22Rv1 (cell line): ENCODE data around the gene SH2B2.

Experiments used
- H3K27ac ChIP-seq: fragments of 450-650 bp; 2 replicates; pipeline ENCODE4 v1.5.1; 2017
- ZFX ChIP-seq: fragments of 450-650 bp; IDR thresholded peaks from 2 replicates; pipeline ENCODE4 v1.6.1; 2017; ENCODE audit warnings: antibody characterized with exemption, borderline replicate concordance
- TF ChIP-seq, protein P1 (sequence below): fragments of 450-650 bp; IDR thresholded peaks from 2 replicates; pipeline ENCODE4 v1.5.1; 2017; ENCODE audit warnings: mild to moderate bottlenecking

Gene SH2B2

DNA sequence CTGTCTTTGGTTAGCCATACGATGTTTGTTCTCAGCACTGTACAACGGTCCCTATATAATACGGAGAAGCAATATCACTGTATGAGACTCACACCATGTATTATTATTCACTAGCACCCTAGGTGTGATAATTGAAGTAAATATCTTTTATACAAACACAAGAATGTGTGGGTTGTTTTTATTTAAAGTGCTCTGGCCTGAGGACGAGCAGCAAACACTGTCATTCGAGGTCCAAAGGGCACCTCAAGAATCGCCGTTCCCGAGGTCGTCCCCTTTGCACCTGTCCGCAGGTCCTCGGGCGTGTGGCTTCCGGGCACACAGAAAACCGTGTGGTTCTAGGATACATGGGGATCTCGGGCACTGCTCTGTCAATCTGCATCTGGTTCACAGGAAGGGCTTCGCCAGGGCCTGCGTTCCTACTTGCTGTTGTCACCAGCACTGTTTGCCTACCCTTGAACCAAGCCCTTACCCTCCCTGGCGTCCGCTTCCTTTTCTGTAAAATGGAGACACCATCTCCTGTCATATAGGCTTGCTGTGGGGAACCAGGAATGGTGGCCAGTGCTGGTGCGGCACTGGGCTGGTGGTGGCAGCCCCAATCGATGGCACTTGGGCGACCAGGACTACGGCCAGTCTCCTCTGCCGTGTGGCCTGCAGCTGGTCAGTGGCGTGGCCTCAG, 28.5 kb upstream of the SH2B2 start:
- TF ChIP-seq ZFX = no peak
- TF ChIP-seq, protein P1, sequence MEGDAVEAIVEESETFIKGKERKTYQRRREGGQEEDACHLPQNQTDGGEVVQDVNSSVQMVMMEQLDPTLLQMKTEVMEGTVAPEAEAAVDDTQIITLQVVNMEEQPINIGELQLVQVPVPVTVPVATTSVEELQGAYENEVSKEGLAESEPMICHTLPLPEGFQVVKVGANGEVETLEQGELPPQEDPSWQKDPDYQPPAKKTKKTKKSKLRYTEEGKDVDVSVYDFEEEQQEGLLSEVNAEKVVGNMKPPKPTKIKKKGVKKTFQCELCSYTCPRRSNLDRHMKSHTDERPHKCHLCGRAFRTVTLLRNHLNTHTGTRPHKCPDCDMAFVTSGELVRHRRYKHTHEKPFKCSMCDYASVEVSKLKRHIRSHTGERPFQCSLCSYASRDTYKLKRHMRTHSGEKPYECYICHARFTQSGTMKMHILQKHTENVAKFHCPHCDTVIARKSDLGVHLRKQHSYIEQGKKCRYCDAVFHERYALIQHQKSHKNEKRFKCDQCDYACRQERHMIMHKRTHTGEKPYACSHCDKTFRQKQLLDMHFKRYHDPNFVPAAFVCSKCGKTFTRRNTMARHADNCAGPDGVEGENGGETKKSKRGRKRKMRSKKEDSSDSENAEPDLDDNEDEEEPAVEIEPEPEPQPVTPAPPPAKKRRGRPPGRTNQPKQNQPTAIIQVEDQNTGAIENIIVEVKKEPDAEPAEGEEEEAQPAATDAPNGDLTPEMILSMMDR = no peak
- no peak overlapping the region for H3K27ac ChIP-seq

DNA sequence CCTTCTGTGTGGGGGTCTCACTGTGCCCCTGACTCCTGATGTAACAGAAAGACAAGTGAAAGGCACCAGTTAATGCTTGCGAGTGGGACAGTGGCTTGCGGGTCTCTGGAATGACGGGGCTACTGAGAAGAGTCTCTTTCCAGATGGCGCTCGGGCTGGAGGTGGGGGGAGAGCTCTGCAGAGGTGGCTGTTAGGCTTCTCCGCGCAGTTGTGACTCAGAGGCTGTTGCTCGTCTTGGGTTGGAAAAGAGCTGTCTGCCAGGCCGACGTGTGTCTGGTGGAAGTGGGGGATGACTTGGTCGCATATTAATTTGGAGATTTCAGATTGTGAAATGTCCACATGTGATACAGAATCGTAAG, 27.9 kb upstream of the SH2B2 start:
- no peak overlapping the region for H3K27ac ChIP-seq
- no peak for TF ChIP-seq ZFX
- TF ChIP-seq, protein P1 = no peak

DNA sequence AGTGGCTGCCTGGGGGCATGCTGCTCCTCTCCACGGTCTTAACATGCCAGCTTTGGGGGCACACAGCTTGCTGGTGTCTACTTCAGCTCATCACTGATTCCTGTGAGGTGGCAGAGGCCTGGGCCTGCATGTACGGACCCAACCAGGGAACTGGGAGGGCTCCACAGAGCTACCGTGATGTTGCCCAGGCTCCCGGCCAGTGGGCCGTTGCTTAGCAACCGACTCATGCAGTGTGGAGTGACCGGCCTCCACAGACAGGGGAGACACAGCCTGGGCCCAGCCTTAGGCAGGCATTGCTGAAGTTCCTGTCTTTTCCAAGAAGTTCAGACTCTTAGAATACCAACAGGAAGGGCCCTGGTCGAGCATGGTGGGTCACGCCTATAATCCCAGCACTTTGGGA, 25.8 kb upstream of the SH2B2 start:
- no peak overlapping the region for H3K27ac ChIP-seq
- TF ChIP-seq, protein P1 = no peak
- TF ChIP-seq ZFX = no peak

DNA sequence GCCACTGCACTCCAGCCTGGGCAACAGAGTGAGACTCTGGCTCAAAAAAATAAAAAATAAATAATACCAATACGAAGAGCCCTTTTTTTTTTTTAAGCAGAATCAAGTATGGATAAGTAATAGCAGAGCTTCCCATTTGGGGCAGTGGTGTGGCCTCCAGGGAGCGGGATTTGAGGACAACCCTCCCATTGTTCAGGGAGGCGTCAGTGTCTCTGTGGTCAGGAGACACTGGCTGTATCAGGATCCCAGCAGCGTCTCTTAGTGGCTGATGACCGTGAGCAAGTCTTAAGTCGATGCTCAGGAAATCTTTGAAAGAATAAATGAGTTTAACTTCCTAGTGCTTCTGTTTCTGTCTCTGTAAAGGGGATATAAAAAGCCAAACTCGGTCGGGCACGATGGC, 25.2 kb upstream of the SH2B2 start:
- no peak for TF ChIP-seq ZFX
- TF ChIP-seq, protein P1 = no peak
- no peak overlapping the region for H3K27ac ChIP-seq

DNA sequence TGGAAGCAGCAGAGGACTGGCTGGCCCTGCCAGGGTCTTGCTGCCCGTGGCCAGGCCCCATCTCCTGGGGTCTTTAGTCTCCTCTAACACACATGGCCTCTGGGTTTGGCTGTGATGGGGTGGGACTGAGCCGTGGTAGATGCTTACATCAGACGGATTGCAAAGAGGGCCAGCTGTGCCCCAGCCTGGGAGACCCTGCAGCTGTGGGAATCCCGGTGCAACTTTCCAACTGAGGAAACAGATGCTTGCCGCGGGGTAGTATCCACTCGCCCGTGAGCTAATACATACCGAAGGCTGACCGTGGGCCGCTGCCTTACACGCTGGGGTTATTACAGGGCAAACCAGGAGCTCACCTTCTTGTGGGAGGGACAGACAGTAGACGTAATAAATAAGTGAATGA, 24.1 kb upstream of the SH2B2 start:
- H3K27ac ChIP-seq = no peak overlapping the region
- no peak for TF ChIP-seq ZFX
- TF ChIP-seq, protein P1 = no peak

DNA sequence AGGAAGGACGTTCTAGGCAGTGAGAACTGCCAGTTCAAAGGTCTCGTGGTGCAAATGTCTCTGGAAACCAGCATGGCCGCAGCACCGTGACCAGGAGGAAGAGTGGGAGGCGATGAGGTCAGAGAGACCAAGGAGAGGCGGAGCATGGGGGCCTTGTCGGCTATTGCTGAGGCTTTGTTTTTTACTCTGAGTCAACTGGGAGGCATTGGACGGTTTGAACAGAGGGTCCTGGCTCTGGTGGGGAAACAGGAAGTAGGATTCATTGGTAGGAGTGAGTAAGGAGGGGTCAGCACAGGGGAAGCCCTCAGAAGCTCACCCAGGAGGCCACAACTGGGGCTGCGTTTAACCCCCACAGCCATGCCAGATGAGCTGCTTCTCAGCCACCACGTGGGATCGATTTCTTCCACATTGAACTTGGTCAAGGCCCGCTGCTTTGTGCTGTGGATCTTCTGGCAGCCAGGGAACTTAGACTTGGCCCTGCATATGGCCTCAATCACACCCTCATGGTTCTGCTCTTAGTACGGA, 22.2 kb upstream of the SH2B2 start:
- H3K27ac ChIP-seq = no peak overlapping the region
- TF ChIP-seq, protein P1 = no peak
- TF ChIP-seq ZFX = no peak

DNA sequence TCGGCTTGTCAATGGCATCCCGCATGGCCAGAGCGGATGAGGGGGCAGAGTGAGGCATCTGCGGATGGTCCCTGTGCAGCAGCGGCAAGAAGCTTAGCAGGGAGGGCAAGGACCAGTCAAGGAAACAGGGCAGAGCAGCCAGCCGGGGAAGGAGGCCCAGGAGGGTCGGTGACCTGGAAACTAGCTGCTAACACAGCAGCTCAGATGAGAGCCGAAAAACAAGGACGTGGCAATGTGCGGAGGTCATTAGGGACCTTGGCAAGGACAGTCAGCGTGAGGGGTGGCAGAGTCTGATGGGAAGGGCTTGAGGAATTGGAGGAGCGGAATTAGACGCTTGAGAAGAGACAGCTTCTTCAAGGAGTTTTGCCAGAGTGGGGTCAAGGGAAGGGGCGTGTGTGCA, 20.1 kb upstream of the SH2B2 start:
- no peak overlapping the region for H3K27ac ChIP-seq
- TF ChIP-seq, protein P1 = no peak
- TF ChIP-seq ZFX = no peak
